ENCODE results near the gene SRRD. TPM values are rescaled to one million over a fixed set of nuclear protein-coding genes. Genes with fewer than 3 reads are reported as not detected.

SRRD gene
- 21.9 TPM for total RNA-seq (2021; ENCODE audit: unreplicated experiment)
- polyA plus RNA-seq (2012; ENCODE audit: insufficient read length) = 9.2 TPM
- Bru-seq, nascent RNA = percentile 72 among the genes with signal in this experiment
- percentile 77 among the genes with signal in this experiment for BruChase-seq, experiment 1, labeled RNA remaining after a 2-hour chase
- BruChase-seq, experiment 2, labeled RNA remaining after a 6-hour chase = percentile 79 among the genes with signal in this experiment
- long read RNA-seq, full-length matches to known transcripts = 25 of 32 reads
- long read RNA-seq, partial matches to known transcripts = 0 of 32 reads
- long read RNA-seq, other reads (novel, unspliced or antisense) = 7 of 32 reads

- peaks cover 8% of the 10 kb centered on the region for H3K36me3 ChIP-seq (ENCODE audit: control insufficient read depth, insufficient read depth, low read length)
- no peaks in the 10 kb centered on the region for H3K9me3 ChIP-seq (ENCODE audit: control insufficient read depth, insufficient read depth, low read depth, low read length)
- ATAC-seq (peak; percentile 93), DNase-seq (ENCODE audit: low read depth, low spot score) (no peak)
- intact Hi-C loops (cut with micrococcal nuclease; ENCODE audit: unreplicated experiment) = no loop called here
- no TSS peak for BruUV-seq (replicated peaks)
- peak; percentile 63; the same call in 1 of the 2 replicates for TF ChIP-seq POLR2AphosphoS5 (IDR thresholded peaks at IDR 0.05; ENCODE audit: low read depth, low read length)
- TF ChIP-seq TCF7L2 (IDR thresholded peaks at IDR 0.05; ENCODE audit: low read depth, low read length) = no peak
- TF ChIP-seq SIN3A (IDR thresholded peaks at IDR 0.05; ENCODE audit: borderline replicate concordance, insufficient read depth, low read depth, low read length) = 0 out of 2 replicates have a peak, but pooled peaks have one; percentile 57
- no peak for TF ChIP-seq CTCF (IDR thresholded peaks at IDR 0.05)
- peak within 1 kb of the TSS; percentile 89 to 95 for H3K4me3 ChIP-seq (ENCODE audit: low read depth in 2 of 2, low read length in 2 of 2)
- ChIA-PET POLR2A (interaction anchor here (0.5 to 0.7 kb wide), 4 partner anchors 9 to 127 kb away, joined by 3 to 7 read pairs (median 4); no protein-coding TSS in a partner anchor), CTCF (no interaction called here)
- no peaks in the 10 kb centered on the region for H3K27me3 ChIP-seq (ENCODE audit: control insufficient read depth, insufficient read depth, low read length)
- peaks cover 31% of the 10 kb centered on the region for H3K4me1 ChIP-seq (ENCODE audit: control insufficient read depth, insufficient read depth, low read length)
- in situ Hi-C loops (cut with HindIII; ENCODE audit: low pct_unique_long_range_greater_than_20kb, low sequenced_read_pairs) = no loop called here
- peak within 1 kb of the TSS; percentile 87 for H3K27ac ChIP-seq (ENCODE audit: low read length)
Observed at GRCh38 chr22:26483439-26484359, at the start of gene SRRD, which contains the start of gene HPS4. TSS of gene SRRD (plus strand) at chr22:26483877. CDS start at chr22:26483891, 14 bp downstream. TSS of gene HPS4 (minus strand) at chr22:26483783. CDS start at chr22:26481762, 2,021 bp downstream.

GRCh38 chr22:26435327-26436093 lies 48.2 kb upstream of the SRRD start:
- no peak for DNase-seq (ENCODE audit: low read depth, low spot score)
- ATAC-seq = no peak
- Histone ChIP-seq H3K27ac (ENCODE audit: low read length) (no peak overlapping the region), H3K4me3 (ENCODE audit: low read depth in 2 of 2, low read length in 2 of 2) (no peak overlapping the region), H3K27me3 (ENCODE audit: control insufficient read depth, insufficient read depth, low read length) (peaks cover under 1% of the 10 kb centered on the region), H3K4me1 (ENCODE audit: control insufficient read depth, insufficient read depth, low read length) (no peaks in the 10 kb centered on the region), H3K9me3 (ENCODE audit: control insufficient read depth, insufficient read depth, low read depth, low read length) (no peaks in the 10 kb centered on the region), H3K36me3 (ENCODE audit: control insufficient read depth, insufficient read depth, low read length) (no peaks in the 10 kb centered on the region)
- no peak for TF ChIP-seq TCF7L2 (IDR thresholded peaks at IDR 0.05; ENCODE audit: low read depth, low read length)
- TF ChIP-seq CTCF (IDR thresholded peaks at IDR 0.05) = no peak
- no peak for TF ChIP-seq REST (IDR thresholded peaks at IDR 0.05; ENCODE audit: insufficient read depth in 1 of 2, low read depth in 2 of 2, low read length in 1 of 2)
- TF ChIP-seq POLR2AphosphoS5 (IDR thresholded peaks at IDR 0.05; ENCODE audit: low read depth, low read length) = no peak
- no TSS peak for BruUV-seq (replicated peaks)
- POLR2A ChIA-PET = no interaction called here
- in situ Hi-C loops (cut with HindIII; ENCODE audit: low pct_unique_long_range_greater_than_20kb, low sequenced_read_pairs) (no loop called here), intact Hi-C loops (cut with micrococcal nuclease; ENCODE audit: unreplicated experiment) (no loop called here)
- CTCF ChIA-PET = interaction anchor here (0.7 kb wide), 1 partner anchor 71 kb away, joined by 4 read pairs; no protein-coding TSS in a partner anchor

All from Panc1 (cell line).